Activated T-cell treated with anti-CD3 and anti-CD28 coated beads, Interleukin-2, amount 50 U/mL, for 48 hours (primary cell): Measurements from ENCODE around the gene OCA2.

ENCODE experiments used
- DNase-seq, 2 experiments: peaks; one replicate each; pipeline ENCODE4 v3.0.0-alpha.2; 2020

OCA2 gene

DNA sequence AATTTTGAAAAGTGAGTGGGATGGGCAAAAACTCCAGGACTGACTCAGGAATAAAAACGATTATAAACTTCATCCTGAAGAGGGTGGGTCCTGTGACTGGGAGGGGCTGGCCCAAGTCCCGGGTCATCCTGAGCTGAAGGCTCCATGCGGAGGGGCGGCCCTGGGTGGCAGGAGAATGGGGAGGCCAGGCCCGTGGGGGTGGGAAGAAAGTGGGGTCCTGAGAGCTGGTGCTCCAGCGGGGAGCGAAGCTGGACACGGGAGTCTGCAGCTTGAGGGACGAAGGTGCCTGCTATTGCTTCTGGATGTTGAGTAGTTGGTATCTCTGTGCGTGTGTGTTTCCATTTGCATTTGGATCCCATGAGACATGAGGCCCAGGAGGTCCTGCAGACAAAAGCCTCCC, 4.7 kb upstream of the OCA2 start:
- DNase-seq: no peak

DNA sequence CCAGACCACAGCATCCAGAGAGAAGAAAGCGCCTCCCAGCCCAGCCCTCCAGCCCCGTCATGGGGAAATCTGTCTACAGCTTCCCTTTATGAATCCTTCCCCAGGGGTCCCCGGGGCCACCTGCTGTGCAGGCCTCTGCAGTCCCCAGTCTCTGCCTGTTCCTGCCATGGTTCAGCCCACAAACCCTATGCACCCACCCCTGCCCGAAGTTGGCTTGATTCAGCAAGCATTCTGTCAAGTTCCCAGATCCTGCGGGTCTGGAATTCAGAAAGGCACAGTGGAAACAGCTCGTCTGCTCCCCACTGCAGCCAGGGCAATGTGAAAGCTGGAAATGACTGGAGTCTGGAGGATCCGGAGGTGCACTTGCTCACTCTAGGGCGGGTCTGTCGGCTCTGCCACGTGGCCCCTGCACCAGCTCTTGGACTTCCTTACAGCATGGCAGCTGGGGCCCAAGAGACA, 2.9 kb upstream of the OCA2 start:
- DNase-seq: no peak

DNA sequence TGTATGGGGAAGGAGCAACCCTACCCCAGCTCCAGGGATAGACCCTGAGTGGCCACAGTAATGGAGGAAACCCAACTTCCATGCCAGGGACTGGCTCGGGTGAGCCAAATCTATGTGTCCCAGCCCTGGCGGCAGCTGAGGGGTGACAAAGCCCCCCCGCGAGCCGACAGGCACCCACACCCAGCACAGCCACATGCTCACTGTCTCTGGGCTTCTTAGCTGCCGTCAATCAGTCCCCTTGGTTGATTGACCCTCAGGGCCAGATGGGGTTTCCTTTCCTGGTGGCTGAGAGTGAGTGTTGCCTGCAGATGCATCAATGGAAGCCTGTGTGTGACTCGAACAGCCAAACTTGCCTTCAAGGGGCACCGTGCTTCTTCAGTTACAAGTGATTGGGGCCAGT, 2.1 kb upstream of the OCA2 start:
- no peak for DNase-seq

DNA sequence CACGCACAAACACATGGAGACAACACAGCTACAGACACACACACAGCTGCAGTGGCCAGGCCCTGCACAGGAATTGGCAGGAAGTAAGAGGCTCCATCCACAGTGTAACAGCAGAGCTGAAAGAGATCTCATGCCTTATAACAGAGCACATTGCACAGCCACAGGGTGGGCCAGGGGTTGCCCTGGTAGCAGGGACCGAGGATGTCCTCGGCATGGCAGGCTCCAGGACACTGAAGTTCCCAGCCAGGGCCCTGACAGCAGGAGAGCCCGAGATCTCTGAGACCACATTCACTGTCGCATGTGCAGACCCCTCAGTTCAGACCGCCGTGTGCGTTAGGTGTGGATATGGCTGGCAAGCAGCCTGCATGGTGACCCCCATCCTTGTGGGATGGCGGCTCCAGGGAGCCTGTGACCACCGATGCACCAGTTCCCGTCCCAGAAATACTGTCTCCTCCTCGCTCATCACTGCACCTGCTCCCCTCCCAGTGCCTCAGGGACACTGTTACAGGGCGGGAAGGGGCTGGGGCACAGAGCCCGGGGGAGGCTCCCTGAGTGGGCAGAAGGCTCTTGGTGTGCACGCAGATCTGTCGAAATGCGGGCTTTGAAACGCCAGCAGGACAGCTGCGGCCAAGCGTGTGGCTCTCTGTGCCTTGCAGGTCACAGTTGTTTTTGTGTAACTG, 1.5 kb upstream of the OCA2 start:
- no peak for DNase-seq

DNA sequence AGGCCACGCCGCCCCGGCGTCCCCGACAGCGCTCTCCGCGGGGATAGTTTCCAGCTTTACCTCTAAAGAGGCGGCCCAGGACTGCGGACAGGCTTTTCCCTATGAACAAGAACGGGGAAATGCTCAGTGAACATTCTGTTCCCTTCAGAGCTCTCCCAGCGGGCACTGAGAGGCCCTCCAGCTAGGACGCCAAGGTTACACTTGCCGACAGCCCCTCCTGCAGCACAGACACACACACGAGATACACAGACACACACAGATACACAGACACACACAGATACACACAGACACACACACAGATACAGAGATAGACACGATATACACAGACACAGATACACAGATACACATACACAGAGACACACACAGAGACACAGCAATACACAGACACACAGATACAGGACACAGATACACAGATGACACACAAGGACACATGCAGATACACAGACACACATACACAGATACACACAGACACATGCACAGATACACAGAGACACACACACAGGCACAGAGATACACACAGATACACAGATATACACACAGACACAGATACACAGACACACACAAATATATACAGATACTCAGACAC, 533 bp upstream of the OCA2 start:
- DNase-seq: no peak

DNA sequence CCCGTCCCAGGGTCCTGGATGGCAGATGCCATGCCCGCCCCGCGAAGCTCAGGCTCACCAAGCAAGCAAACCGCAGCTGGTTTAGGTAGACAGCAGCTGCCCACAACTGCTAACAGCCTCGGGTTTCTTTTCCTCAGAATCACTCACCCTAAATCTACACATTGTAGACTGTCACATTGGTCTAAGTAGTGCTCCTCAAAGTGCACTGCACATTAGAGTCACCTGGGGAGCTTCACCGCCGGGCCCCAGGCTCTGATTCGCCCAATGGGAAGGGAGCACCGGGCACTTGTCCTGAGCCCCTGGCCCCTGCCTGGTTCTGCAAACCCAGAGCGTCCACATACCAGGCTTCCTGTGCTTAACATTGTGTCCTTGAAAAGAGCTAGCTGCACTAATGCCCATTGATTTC, 752 bp downstream of the OCA2 start:
- DNase-seq: no peak

DNA sequence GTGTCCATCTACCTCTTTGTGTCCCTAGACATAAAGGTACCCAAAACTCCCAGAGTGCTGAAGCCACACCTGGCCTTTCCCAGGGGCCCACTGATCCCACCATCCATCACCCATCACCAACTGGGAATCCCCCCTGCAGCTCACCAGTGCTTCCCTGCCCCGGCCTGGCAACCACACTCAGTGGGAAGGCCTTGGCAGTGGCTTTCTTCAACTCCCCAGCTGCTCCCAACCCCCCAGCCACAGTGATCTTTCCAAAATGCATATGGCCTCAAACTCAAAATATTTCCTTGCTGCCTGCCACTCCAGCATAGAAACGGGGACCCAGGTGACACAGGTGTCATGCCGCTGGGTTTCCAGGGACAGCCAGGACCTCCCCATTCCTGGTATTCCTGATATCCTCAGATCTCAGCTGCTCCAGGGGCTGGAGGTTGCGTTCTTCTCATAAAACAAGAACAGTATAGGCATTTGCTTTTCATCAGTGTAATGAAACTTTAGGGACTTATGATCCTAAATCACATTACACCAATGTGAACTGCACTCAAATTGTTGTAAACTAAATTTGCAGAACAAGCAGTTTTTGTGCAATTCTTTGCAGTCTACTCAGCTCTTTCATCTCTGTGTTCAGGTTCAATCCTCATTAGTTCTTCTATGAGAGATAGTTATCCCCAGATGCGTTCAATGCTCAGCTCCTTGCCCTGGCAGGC, 1.3 kb downstream of the OCA2 start:
- no peak for DNase-seq

DNA sequence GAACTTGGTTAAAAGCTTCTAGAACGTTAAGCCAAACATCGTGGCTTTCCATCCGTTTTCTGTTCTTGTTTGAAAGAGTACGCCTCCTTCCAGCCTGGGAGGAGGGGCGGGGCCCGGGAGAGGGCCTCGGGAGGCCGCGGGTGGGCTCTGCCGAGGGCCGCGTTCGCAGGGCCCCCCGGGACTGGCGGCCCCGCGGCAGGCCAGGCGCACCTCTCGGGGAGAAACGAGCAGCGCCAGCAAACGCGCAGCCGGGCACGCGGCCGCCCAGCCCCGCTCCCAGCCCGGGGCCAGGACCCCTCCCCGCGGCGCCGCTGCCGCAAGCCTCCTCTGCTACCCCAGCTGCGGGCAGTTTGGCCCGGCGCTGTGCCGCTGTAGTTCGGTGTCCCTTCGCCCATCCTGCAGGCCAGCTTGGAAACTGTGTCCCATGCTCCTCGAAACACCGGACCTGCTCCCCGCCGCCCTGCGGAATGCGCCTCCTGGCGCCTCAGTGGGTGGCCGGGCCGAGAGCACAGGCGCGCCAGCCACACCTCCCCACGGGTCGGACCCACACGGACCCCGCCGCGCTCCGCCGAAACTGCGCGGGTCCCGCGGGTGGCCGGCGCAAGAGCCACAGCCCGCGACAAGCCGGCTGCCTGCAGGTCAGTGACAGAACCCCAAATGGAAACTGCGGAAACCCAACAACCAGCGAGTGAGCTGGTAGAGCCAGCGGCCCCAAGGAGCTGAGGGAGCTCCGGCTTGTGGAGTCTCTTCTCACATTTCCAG, 2.3 kb downstream of the OCA2 start:
- peak; percentile 25 to 37 for DNase-seq

DNA sequence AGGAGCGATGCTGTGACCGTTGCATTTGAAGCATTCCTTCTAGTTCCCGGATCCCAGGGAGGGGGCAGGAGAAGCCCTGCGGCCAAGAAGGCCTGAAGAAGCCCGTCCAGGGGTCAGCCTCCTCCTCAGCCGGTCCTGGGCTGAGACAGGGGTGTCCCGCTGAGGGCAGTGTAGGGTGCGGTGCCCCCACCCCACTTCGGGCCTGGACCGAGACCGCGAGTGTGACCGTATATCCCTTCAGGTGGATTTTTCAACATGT, 2.8 kb downstream of the OCA2 start:
- DNase-seq: no peak

DNA sequence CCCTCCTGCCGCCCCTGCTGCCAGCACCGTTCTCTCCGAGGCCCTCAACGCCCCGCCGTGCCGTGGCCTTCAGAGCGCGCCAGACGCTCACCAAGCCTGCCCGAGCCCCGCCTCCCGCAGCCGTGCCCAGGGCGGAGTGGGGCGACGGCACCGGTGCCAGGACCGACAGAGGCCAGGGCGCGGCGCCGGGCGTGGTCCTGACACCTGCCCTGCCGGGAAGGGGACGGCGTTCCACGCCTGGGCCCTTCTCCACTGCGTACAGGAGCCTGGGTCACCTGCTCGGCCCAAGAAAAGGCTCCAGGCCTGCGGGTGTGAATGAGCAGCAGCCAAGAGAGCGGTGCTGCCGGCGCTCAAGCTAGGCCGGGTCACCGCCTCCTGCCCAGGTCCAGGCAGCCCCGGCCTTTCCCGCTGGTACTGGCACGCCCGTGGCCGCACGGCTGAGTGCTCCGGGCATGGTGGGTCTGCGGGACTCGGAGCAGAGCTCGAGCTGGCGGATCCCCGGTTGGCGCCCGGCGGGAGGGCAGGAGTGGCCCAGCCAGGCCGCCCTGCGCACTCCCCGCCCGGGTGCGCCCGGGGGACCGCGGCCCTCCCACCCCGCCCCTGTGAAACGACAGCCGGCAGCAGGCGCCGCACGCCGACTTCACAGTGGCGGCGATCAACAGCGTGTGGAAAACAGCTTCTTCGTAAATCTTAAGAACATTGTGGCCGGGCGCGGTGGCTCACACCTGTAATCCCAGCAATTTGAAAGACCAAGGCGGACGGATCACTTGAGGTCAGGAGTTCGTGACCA, 4.2 kb downstream of the OCA2 start:
- peak; percentile 55 to 60 for DNase-seq

DNA sequence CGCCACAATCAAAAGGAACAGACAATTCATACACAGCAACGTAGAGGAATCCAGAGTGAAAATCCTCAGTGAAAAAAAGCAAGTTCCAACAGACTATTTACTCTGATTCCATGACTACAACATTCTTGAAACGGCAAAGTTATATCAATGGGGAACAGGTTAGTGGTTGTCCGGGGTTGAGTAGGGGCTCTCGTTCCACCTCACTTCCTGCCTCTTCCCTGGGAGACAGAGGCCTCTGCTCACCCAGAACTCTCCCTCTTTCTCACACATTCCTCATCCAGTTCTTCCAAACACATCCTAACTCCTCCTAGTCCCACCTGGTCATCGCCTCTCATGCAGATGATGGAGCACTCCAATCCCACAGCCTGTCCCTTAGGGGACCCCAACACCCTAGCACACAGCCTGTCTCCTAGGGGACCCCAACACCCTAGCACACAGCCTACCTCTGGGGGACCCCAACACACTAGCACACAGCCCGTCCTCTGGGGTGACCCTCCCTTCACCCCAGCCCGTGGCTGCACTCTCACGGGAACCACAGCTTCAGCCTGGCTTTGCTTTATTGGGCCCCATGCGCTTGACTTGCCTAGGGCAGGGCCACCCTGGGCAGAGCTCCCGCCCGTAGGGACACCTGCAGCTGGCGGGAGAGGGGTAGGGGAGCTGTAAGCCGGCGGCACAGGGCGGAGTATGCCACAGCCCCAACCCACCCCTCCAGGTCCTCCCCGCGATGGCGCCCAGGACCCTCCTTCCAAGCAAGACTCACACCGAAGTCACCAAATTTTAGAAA, 5.2 kb downstream of the OCA2 start:
- no peak for DNase-seq

DNA sequence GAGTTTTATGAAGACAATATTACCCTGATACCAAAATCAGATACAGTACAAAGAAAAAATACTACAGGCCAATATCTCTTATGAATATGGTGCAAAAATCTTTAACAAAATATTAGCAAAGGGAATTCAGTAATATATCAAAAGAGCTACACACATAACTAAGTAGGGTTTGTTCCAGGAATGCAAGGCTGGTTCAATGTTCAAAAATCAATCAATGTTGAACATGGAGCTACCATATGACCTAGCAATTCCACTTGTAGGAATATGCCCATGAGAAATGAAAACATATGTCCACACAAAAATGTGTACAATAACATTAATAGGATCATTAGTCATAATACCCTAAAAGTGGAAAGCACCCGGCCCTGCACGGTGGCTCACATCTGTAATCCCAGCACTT, 7.8 kb downstream of the OCA2 start:
- DNase-seq: no peak

DNA sequence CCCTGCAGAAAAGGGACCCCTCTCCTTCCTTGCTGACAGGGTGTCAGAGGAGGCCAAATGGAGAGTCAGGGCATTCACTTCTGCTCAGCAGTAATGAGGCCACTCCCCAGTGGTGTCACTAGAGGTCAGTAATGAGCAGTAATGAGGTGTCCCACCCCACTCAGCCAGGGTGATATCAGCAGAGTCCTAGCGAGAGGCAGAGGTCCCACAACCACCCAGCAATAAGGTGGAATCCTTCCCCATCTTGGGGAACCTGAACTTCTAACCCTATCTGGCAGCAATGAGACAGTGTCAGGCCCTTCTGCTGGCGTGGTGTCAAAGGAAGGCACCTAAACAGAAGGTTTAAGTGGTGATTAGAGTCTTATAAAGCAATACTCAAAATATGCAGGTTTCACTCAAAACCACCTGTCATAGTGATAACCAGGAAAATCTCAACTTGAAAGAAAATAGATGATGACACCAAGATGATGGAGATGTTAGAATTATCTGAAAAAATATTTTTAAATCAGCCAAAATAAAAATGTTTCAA, 12.9 kb downstream of the OCA2 start:
- peak; percentile 65 to 66 for DNase-seq

DNA sequence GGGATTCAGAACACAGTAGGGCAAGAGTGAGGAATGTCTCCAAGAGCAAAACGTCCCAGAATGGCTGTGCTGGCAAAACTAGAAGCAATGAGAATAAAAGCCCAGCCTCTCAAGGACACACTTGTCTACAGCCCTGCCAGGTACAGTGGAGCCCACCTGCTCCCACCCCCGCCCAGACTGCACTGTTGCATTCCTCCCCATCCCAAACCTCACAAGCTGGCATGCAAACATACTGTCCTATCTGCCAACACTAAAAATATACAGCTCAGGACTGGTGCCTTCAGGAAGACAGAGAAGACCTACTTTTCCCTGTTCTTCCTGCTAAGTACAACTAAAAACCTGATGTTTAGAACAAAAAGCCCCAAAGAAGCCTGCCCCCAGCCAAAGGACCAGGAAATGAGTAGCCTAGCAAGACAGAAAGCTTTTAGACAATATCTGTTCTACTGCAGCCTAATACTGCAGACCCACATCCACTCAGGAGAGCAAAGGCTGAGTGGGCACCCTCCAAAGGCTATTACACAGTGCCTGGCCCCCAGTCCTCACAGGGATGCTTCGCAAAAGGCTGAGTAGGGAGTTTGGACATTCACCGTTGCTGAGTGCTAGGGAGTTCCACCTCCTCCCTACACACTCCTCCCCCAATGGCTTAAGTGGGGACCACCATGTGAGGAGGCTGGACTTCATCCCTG, 13.5 kb downstream of the OCA2 start:
- no peak for DNase-seq

DNA sequence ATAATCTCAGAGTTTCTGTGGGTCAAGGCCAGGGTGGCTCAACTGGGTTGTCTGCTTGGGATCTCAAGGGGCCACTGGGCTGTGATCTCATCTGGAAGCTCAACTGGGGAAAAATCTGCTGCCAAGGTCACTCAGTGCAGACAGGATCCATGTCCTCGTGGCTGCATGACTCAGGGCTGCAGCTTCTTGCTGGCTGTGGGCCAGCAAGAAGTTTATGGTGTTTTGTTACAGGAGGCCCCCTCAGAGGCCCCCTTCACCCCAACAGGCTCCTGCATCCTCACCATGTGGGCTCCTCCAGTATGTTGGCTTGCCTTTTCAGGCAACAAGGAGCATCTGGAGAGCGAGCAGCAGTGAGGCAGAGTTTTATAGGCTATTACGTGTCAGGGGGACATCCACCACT, 14.6 kb downstream of the OCA2 start:
- DNase-seq: no peak

DNA sequence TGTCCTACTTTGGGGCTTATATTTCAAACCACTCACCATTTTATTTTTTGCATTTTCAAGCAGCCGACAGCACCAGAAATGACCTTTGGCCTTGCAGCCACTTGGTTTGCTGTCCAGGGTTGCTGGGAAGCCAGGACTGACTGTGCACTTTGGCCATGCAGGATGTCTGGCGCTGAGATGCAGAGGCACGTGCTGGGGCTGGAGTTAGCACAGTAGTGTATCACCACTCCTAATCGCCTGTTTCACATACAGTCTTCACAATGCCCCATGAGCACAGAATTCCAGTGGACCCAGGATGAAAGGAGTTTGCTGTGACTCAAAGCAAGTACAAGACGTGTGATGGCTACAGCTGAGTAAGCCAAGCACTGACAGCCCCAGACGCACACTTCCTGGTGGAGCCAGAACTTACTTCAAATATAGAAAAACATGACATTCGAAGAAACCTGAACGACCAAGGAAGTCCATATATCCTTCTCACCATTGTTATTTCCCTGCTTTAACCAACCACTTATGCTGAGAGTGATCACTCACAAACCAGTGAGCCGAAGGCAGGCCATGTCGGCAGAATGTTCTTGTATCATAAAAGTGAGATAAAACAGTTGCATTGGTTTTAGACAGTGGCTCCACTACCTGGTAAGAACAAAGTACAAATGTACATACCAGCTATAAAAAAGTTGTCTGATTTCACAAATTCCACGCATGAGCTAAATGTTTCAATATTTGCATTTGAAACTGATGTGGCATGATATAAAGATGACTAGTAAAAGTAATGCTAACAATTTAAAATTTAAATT, 16.0 kb downstream of the OCA2 start:
- DNase-seq: no peak

DNA sequence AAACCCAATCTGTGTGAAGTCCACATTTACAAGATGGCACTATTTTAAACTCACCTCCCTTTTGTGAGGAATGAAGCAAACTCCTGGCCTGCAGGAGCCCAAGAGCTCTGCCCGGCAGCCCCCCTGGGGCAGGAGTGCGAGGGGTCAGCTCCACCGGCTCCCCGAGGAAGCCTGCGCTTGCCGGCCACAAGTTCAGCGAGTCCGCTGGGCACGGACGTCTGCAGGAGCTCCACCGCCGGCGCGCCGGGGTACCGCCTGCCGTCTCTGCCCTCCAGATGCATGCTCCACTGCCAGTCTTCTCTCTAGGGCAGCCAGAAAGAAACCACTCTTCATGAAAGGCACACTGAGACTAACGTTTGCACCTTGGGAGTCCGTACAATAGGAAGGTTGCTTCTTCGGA, 17.5 kb downstream of the OCA2 start:
- no peak for DNase-seq

DNA sequence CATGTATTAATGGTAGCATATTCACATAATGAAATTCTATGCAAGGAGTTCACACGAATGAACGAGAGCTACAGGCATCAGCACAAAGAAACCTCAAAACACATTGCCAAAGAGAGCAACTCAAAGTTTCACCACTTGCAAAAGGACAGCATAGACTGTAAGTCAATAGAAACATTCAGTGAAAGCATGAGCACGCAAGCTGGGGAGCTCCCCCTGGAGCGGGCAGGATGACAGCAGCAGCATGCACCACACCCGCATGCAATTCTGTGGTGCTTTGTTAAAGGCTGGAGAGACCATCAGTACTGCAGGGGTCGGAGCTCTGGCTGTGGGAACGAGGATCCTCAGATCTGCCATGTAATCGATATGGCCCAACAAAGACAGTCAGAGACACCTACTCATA, 18.7 kb downstream of the OCA2 start:
- DNase-seq: no peak

DNA sequence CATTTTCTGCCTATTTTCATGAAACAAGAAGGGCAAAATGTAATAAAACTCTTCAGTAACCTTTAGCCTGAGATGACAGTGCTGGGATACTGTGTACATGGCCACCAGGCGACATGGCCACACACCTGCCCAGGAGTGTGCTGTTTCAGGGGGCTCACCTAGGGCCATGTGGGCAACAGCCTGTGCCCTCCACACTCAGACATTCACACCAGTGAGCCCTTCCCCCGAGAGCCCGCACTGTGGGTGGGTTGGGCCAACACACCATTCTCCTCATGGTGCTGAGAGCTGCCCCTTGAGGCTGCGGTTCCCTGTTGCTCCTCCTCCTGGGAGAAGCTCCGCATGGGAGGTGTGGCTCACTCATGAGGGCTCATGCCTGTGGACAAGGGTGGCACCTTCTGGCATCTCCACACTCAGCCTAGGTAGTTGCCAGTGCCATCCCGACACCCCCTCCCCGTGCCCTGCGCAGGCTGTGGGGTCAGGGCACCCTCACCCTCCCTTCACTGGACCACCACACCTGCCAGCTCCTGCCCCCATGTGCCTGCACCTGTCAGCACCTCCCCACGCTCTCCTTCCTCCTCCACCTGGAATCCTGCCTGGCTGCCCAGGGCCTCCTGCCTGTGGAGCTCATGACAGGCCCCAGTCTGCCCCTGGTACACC, 19.7 kb downstream of the OCA2 start:
- no peak for DNase-seq

DNA sequence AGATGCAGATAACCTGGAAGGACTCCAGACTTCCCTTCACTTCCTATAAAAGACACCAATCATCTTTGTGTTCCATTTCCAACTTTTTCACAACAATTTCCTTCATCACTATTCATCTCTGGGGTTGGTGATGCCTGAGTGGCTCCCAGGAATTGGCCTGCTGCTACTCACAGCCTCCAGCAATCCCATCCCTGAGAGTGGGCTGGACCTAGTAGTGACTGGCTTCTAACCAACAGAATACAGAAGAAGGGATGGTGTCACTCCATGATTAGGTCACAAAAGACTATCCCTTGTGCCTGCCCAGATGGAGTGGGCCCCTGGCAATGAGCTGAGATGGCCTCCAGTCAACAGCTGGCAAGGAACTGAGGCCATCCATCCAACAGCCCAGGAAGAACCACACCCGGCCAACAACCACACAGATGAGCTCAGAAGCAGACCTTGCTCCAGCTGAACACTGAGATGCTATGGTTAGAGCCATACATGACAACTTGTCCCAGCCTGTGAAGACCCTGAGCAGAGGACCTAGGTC, 20.9 kb downstream of the OCA2 start:
- DNase-seq: no peak
